Measurements from ENCODE around the gene IL19.

- TF ChIP-seq CTCF (IDR thresholded peaks at IDR 0.05; ENCODE audit: borderline replicate concordance, extremely low read depth, low read length, poor library complexity, severe bottlenecking) (no peak), EZH2 (IDR thresholded peaks at IDR 0.05; ENCODE audit: borderline replicate concordance, low read depth, low read length, severe bottlenecking) (no peak)
Observed at GRCh38 chr1:206834217-206834616, 63.6 kb downstream of the IL19 start.
